LNCaP clone FGC (cell line): ENCODE measurements around the gene BHLHE41.

Experiments used
- DNase-seq: peaks from one replicate; pipeline ENCODE4 v3.0.0-alpha.2; 2011; ENCODE audit warnings: low read depth
- H3K4me3 ChIP-seq: 2 replicates; pipeline ENCODE4 v1.5.1; 2011; ENCODE audit warnings: mild to moderate bottlenecking, low read depth, low read length, control low read depth
- TF ChIP-seq, protein P1 (sequence below): IDR thresholded peaks from 2 replicates; pipeline ENCODE4 v1.5.1; 2012; ENCODE audit warnings: mild to moderate bottlenecking; ENCODE audit not compliant: control insufficient read depth, insufficient read depth; ENCODE audit errors: extremely low read depth

Gene BHLHE41

DNA sequence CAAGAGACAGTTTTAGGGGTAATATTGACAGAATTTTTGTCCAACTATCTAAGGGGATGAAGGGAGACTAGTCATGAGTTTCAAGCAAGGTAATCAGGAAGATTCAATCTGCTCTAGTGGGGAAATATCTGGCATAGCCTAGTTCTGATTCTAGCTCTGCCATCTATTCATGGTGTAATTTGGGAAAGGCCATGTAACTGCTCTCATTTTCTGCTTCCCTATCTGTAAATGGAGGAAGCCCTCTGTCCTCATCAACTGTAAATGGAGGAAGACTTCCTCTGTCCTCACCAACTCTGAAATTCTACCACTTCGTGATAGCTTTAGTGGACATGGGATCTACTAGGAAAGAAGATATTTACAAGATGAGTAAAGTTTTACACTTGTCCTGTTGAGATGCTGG lies 37.9 kb downstream of the BHLHE41 start:
- no peak for DNase-seq
- no peak overlapping the region for H3K4me3 ChIP-seq
- TF ChIP-seq, protein P1, sequence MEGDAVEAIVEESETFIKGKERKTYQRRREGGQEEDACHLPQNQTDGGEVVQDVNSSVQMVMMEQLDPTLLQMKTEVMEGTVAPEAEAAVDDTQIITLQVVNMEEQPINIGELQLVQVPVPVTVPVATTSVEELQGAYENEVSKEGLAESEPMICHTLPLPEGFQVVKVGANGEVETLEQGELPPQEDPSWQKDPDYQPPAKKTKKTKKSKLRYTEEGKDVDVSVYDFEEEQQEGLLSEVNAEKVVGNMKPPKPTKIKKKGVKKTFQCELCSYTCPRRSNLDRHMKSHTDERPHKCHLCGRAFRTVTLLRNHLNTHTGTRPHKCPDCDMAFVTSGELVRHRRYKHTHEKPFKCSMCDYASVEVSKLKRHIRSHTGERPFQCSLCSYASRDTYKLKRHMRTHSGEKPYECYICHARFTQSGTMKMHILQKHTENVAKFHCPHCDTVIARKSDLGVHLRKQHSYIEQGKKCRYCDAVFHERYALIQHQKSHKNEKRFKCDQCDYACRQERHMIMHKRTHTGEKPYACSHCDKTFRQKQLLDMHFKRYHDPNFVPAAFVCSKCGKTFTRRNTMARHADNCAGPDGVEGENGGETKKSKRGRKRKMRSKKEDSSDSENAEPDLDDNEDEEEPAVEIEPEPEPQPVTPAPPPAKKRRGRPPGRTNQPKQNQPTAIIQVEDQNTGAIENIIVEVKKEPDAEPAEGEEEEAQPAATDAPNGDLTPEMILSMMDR = no peak

DNA sequence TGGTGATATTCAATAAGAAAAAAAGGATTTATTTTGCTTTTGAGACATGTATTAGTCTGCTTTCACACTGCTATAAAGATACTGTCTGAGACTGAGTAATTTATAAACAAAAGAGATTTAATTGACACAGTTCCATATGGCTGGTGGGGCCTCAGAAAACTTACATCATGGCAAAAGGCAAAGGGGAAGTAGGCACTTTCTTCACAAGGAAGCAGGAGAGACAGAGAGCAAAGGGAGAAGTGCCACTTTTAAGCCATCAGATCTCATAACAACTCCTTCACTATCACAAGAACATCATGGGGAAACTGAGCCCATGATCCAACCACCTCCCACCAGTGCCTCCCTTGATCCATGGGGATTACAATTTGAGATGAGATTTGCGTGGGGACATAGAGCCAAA lies 43.9 kb downstream of the BHLHE41 start:
- H3K4me3 ChIP-seq = no peak overlapping the region
- no peak for DNase-seq

DNA sequence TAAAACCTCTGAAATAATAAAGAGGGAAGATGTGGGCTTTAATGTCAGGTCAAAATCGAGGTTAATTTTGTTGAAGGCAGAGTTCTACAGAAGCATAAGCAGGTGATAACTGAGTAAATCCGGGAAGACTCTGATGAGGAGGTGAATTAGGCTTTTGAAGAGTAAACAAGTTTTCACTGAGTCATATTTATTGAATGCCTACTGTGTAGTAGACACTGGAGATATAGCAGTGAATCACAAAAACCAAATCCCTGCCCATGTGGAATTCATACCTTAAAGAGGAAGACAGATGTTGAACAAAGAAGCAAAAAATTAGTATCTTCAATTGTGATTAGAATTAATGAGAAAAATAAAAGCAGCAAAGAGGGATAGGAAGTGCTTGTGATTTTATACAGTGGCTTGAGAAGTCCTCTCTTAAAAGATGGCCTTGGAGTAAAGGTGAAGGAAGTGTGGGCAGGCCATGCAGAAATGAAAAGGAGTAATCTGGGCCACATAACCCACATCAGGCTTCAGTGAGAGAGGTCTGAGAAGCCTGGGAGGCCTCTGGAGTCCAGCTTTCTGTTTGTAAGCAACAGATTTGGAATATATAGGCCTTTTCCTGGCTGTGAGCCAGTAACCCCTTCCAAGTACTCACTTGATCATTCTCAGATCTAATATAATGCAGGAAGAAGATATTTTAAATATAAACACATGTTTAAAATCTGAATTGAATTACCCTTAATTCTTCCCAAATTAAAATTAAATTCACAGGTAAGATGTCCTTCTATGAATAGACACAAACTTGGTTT lies 46.7 kb downstream of the BHLHE41 start:
- H3K4me3 ChIP-seq = no peak overlapping the region
- TF ChIP-seq, protein P1 = no peak
- DNase-seq = no peak

More for the DNA sequence above, 43.9 kb downstream of the BHLHE41 start:
- TF ChIP-seq, protein P1 = no peak
